Sigmoid colon (tissue), 4 donors: Measurements from ENCODE around the gene IGSF6.

Experiments
- CTCF ChIP-seq, 4 experiments: fragments of 450-650 bp in 3 of 4; fragments of 200-600 bp in 1 of 4; IDR thresholded peaks; one replicate each; pipeline ENCODE4 v1.5.1; 2016 to 2019; ENCODE audit warnings: antibody characterized with exemption in 4 of 4, mild to moderate bottlenecking in 3 of 4, moderate library complexity in 2 of 4
- POLR2AphosphoS5 ChIP-seq, 4 donors: sonication (generic); formaldehyde crosslinking; IDR thresholded peaks; one replicate each; pipeline ENCODE4 v1.6.1; 2017; ENCODE audit warnings: antibody characterized with exemption in 4 of 4

DNA sequence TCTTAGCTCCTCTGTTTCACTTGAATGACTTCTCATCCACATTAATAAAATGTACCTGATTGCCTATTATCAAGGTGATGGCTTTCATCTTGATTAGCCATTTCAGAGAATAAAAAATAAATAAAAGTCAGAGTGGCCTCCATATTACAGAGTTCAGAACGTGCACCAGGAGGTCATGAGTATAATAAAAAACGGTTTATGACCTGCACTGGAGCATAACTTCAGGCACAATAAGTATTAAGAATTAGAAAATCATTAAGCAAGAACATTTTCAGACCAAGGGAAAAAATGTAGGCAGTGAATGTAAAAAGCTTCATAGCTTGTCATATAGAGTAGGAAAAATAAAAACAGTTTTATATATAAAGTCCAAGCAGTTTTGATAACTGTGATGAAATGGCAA is 41.6 kb downstream of the IGSF6 start:
- TF ChIP-seq CTCF (IDR thresholded peaks at IDR 0.05) = no peak
- no peak for TF ChIP-seq POLR2AphosphoS5 (IDR thresholded peaks at IDR 0.05)
